ENCODE measurements around the gene MIS18A. TPM values are rescaled to one million over a fixed set of nuclear protein-coding genes. Genes with fewer than 3 reads are reported as not detected.
"Not testable (repeated sequence)": the region's sequence is repeated elsewhere in the genome, so short reads cannot be mapped to it uniquely, and the experiment has no call there.

Gene MIS18A
- total RNA-seq, 1 experiment from 2014 or later: 55.9 TPM

GRCh38 chr21:32270748-32271147 lies 8.1 kb downstream of the MIS18A start (continued):
- TF ChIP-seq, protein P1, sequence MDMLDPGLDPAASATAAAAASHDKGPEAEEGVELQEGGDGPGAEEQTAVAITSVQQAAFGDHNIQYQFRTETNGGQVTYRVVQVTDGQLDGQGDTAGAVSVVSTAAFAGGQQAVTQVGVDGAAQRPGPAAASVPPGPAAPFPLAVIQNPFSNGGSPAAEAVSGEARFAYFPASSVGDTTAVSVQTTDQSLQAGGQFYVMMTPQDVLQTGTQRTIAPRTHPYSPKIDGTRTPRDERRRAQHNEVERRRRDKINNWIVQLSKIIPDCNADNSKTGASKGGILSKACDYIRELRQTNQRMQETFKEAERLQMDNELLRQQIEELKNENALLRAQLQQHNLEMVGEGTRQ (CRISPR knock-in tag; IDR thresholded peaks at IDR 0.05): no peak
- TF ChIP-seq EMX1 (CRISPR knock-in tag; IDR thresholded peaks at IDR 0.05): no peak
- TF ChIP-seq RORB (CRISPR knock-in tag; IDR thresholded peaks at IDR 0.05): no peak
- TF ChIP-seq, protein P2, sequence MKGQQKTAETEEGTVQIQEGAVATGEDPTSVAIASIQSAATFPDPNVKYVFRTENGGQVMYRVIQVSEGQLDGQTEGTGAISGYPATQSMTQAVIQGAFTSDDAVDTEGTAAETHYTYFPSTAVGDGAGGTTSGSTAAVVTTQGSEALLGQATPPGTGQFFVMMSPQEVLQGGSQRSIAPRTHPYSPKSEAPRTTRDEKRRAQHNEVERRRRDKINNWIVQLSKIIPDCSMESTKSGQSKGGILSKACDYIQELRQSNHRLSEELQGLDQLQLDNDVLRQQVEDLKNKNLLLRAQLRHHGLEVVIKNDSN (CRISPR knock-in tag; IDR thresholded peaks at IDR 0.05): no peak

GRCh38 chr21:32265321-32265720 lies 13.5 kb downstream of the MIS18A start:
- H3K9me3 Mint-ChIP-seq; H3K27ac Mint-ChIP-seq; CTCF ChIA-PET; H3K27me3 Mint-ChIP-seq (ENCODE audit: low read depth); H3K4me1 Mint-ChIP-seq; DNase-seq (ENCODE audit: low spot score); POLR2A ChIA-PET; ATAC-seq; H3K4me3 Mint-ChIP-seq: not testable (repeated sequence)
- H3K36me3 Mint-ChIP-seq: peaks cover 41% of the 10 kb centered on the region

DNA sequence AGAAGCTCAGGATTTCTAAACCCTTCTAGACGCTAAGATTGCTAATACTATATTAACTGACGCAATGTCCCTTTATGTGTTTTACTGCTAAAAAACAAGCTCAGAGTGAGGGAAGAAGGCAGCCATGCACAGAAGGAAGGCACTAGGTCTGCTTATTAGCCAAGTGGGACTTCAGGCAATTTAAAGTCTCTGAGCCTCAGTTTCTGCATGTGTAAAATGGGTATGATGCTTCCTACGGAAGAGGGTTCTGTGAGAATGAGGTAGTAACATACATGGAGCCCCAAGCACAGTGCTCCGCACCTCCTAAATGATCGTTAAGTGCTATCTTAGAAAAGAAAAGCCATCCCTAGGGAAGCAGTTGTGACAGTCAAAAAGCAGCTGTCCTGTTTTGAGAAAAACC lies 16.9 kb downstream of the MIS18A start:
- CTCF ChIA-PET: interaction anchor here (0.7 to 1.8 kb wide), 5 partner anchors 44 to 476 kb away, joined by 3 to 7 read pairs (median 4); no protein-coding TSS in a partner anchor
- H3K27me3 Mint-ChIP-seq (ENCODE audit: low read depth): no peaks in the 10 kb centered on the region
- no peak for DNase-seq (ENCODE audit: low spot score)
- TF ChIP-seq CREB1 (CRISPR knock-in tag; IDR thresholded peaks at IDR 0.05) (no peak), ETV6 (CRISPR knock-in tag; IDR thresholded peaks at IDR 0.05) (no peak), ZNF281 (CRISPR knock-in tag; IDR thresholded peaks at IDR 0.05) (no peak), JAZF1 (CRISPR knock-in tag; IDR thresholded peaks at IDR 0.05) (no peak), ZNF263 (CRISPR knock-in tag; IDR thresholded peaks at IDR 0.05; ENCODE audit: low read depth) (no peak), SMAD4 (CRISPR knock-in tag; IDR thresholded peaks at IDR 0.05) (no peak), SOX15 (CRISPR knock-in tag; IDR thresholded peaks at IDR 0.05) (no peak)
- POLR2A ChIA-PET: no interaction called here
- peaks cover 13% of the 10 kb centered on the region for H3K36me3 Mint-ChIP-seq
- no peak overlapping the region for H3K4me3 Mint-ChIP-seq
- H3K27ac Mint-ChIP-seq: no peak overlapping the region
- peaks cover 8% of the 10 kb centered on the region for H3K9me3 Mint-ChIP-seq
- ATAC-seq: no peak
- peaks cover 5% of the 10 kb centered on the region for H3K4me1 Mint-ChIP-seq

DNA sequence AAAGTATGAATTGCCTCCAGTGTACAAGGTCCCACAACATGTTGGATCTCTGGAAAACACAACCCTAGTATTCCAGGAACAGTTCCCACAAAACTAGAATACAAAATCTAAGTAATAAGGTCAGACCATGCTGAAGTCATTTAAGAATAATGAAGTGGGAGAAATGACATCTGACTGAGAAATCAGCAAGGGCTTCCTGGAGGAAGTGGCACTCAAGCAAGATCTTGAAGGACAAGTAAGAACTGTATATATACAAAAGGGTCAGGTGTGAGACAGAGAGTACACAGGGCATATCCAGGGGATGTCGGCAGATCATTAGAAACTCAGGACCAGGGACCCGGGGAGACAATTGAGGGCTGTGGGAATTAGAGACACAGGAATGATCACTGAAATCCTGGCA lies 18.7 kb downstream of the MIS18A start:
- H3K4me1 Mint-ChIP-seq: peaks cover 5% of the 10 kb centered on the region
- H3K4me3 Mint-ChIP-seq: no peak overlapping the region
- DNase-seq (ENCODE audit: low spot score): no peak
- ChIA-PET CTCF (interaction anchor here (1.4 to 3.3 kb wide), 3 partner anchors 164 to 474 kb away, joined by 4 to 43 read pairs (median 22); no protein-coding TSS in a partner anchor), POLR2A (no interaction called here)
- no peak for TF ChIP-seq ZNF219 (CRISPR knock-in tag; IDR thresholded peaks at IDR 0.05; ENCODE audit: borderline replicate concordance)
- H3K27me3 Mint-ChIP-seq (ENCODE audit: low read depth): no peaks in the 10 kb centered on the region
- no peak overlapping the region for H3K27ac Mint-ChIP-seq
- no peaks in the 10 kb centered on the region for H3K9me3 Mint-ChIP-seq
- ATAC-seq: no peak
- no peaks in the 10 kb centered on the region for H3K36me3 Mint-ChIP-seq

DNA sequence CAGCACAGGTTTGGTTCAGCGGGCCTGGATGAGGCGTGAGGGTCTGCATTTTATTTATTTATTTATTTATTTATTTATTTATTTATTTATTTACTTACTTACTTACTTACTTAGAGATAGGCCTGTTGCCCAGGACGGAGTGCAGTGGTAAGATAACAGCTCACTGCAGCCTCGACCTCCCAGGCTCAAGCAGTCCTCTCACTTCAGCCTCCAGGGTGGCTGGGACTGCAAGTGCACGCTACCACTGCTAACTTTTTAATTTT lies 20.1 kb downstream of the MIS18A start:
- ChIA-PET POLR2A (interaction anchor here (0.6 kb wide), 1 partner anchor 209 kb away, joined by 3 read pairs; no protein-coding TSS in a partner anchor), CTCF (interaction anchor here (1.0 to 4.1 kb wide), 11 partner anchors 10 to 477 kb away, joined by 3 to 43 read pairs (median 10); no protein-coding TSS in a partner anchor)
- DNase-seq (ENCODE audit: low spot score); H3K9me3 Mint-ChIP-seq; ATAC-seq; H3K4me3 Mint-ChIP-seq; H3K27ac Mint-ChIP-seq; H3K36me3 Mint-ChIP-seq; H3K4me1 Mint-ChIP-seq; H3K27me3 Mint-ChIP-seq (ENCODE audit: low read depth): not testable (repeated sequence)

Measured in WTC11 (cell line).